Activated B cell treated with CpG ODN at 0.5 μM for 24 hours (primary cell): ENCODE measurements around the gene ARHGAP21. TPM values are rescaled to one million over a fixed set of nuclear protein-coding genes. Genes with fewer than 3 reads are reported as not detected.

Experiments used
- ATAC-seq: fragments of 200-7000 bp; cut with Tn5 transposase; one replicate; pipeline ENCODE4 v1.10.0; 2021; ENCODE audit warnings: low read depth, mild to moderate bottlenecking, moderate library complexity
- CTCF ChIA-PET: fragments of 350-600 bp; sonication (Branson Sonifier 250); formaldehyde crosslinking; loops from one replicate; lab custom pipeline; 2021; ENCODE audit warnings: antibody characterized with exemption; lab: Charles Lee
- POLR2A ChIA-PET: fragments of 350-600 bp; sonication (Branson Sonifier 250); formaldehyde crosslinking; loops from one replicate; lab custom pipeline; 2021; ENCODE audit warnings: antibody characterized with exemption; lab: Charles Lee
- DNase-seq: peaks from one replicate; pipeline ENCODE4 v3.0.0; 2022
- H3K27ac Mint-ChIP-seq: one replicate; pipeline ENCODE4 v1.8.0; 2020; ENCODE audit warnings: mixed read lengths
- H3K27me3 Mint-ChIP-seq: one replicate; pipeline ENCODE4 v1.8.0; 2021; ENCODE audit warnings: mixed read lengths
- H3K36me3 Mint-ChIP-seq: one replicate; pipeline ENCODE4 v1.8.0; 2021; ENCODE audit warnings: low read depth, mixed read lengths
- H3K4me1 Mint-ChIP-seq: one replicate; pipeline ENCODE4 v1.8.0; 2021; ENCODE audit warnings: mixed read lengths
- H3K4me3 Mint-ChIP-seq: one replicate; pipeline ENCODE4 v1.8.0; 2020; ENCODE audit warnings: mild to moderate bottlenecking, mixed read lengths
- H3K9me3 Mint-ChIP-seq: one replicate; pipeline ENCODE4 v1.8.0; 2020; ENCODE audit warnings: mixed read lengths
- CTCF ChIP-seq: fragments of 200-600 bp; IDR thresholded peaks from one replicate; pipeline ENCODE4 v1.8.0; 2022; ENCODE audit warnings: antibody characterized with exemption, mild to moderate bottlenecking
- intact Hi-C: fragments of 100-400 bp; cut with micrococcal nuclease; formaldehyde crosslinking; loops from one replicate; pipeline ENCODE4 v1.15.1; 2024
- total RNA-seq: library from RNA; stranded (reverse); gene quantifications from 2 replicates; pipeline ENCODE4 v1.2.3, GENCODE V29; 2022

ARHGAP21 gene
- total RNA-seq, 1 donor from 2014 or later: 20.8 TPM

- Mint-ChIP-seq H3K27ac (no peak overlapping the region), H3K4me1 (peaks cover 24% of the 10 kb centered on the region), H3K4me3 (no peak overlapping the region), H3K9me3 (no peaks in the 10 kb centered on the region), H3K27me3 (peaks cover 3% of the 10 kb centered on the region), H3K36me3 (peaks cover 2% of the 10 kb centered on the region)
- intact Hi-C loops: no loop called here
- no peak for ATAC-seq
- ChIA-PET POLR2A (no interaction called here), CTCF (no interaction called here)
- DNase-seq: no peak
- TF ChIP-seq CTCF: no peak
Measured at GRCh38 chr10:24718031-24718855, 5.4 kb downstream of the ARHGAP21 start.

GRCh38 chr10:24716295-24716694 lies 7.4 kb downstream of the ARHGAP21 start:
- peaks cover 9% of the 10 kb centered on the region for H3K27me3 Mint-ChIP-seq
- H3K27ac Mint-ChIP-seq: no peak overlapping the region
- TF ChIP-seq CTCF: no peak
- CTCF ChIA-PET: no interaction called here
- no peaks in the 10 kb centered on the region for H3K9me3 Mint-ChIP-seq
- no peak overlapping the region for H3K4me3 Mint-ChIP-seq
- intact Hi-C loops: no loop called here
- no peaks in the 10 kb centered on the region for H3K36me3 Mint-ChIP-seq
- H3K4me1 Mint-ChIP-seq: peaks cover 12% of the 10 kb centered on the region
- ATAC-seq (no peak), DNase-seq (no peak)
- POLR2A ChIA-PET: no interaction called here

- Mint-ChIP-seq H3K27ac (no peak overlapping the region), H3K36me3 (no peaks in the 10 kb centered on the region), H3K9me3 (no peaks in the 10 kb centered on the region), H3K4me3 (no peak overlapping the region), H3K4me1 (peaks cover 4% of the 10 kb centered on the region), H3K27me3 (peaks cover 6% of the 10 kb centered on the region)
- TF ChIP-seq CTCF: no peak
- ChIA-PET CTCF (no interaction called here), POLR2A (no interaction called here)
- intact Hi-C loops: no loop called here
- ATAC-seq (no peak), DNase-seq (no peak)
Measured at GRCh38 chr10:24715246-24715769, 8.4 kb downstream of the ARHGAP21 start.

- POLR2A ChIA-PET: no interaction called here
- H3K4me1 Mint-ChIP-seq: no peaks in the 10 kb centered on the region
- H3K9me3 Mint-ChIP-seq: no peaks in the 10 kb centered on the region
- no peak for ATAC-seq
- intact Hi-C loops: no loop called here
- H3K27ac Mint-ChIP-seq: no peak overlapping the region
- CTCF ChIA-PET: no interaction called here
- no peak overlapping the region for H3K4me3 Mint-ChIP-seq
- no peaks in the 10 kb centered on the region for H3K36me3 Mint-ChIP-seq
- no peak for TF ChIP-seq CTCF
- peaks cover 6% of the 10 kb centered on the region for H3K27me3 Mint-ChIP-seq
- no peak for DNase-seq
Measured at GRCh38 chr10:24713086-24713485, 10.6 kb downstream of the ARHGAP21 start.

GRCh38 chr10:24711465-24711864 lies 12.2 kb downstream of the ARHGAP21 start:
- Mint-ChIP-seq H3K4me3 (no peak overlapping the region), H3K27ac (no peak overlapping the region), H3K9me3 (no peaks in the 10 kb centered on the region), H3K36me3 (no peaks in the 10 kb centered on the region), H3K4me1 (no peaks in the 10 kb centered on the region), H3K27me3 (peaks cover 6% of the 10 kb centered on the region)
- CTCF ChIA-PET: no interaction called here
- TF ChIP-seq CTCF: no peak
- ATAC-seq (no peak), DNase-seq (no peak)
- intact Hi-C loops: no loop called here
- POLR2A ChIA-PET: no interaction called here
